Stimulated activated CD4-positive, alpha-beta T cell treated with anti-CD3 and anti-CD28 coated beads, Interleukin-4, amount 100 ng/mL, for 1 hour (primary cell): ENCODE data around the gene UMPS.

Source experiments
- DNase-seq: peaks from one replicate; pipeline ENCODE4 v3.0.0-alpha.2; 2020

Gene UMPS

DNA sequence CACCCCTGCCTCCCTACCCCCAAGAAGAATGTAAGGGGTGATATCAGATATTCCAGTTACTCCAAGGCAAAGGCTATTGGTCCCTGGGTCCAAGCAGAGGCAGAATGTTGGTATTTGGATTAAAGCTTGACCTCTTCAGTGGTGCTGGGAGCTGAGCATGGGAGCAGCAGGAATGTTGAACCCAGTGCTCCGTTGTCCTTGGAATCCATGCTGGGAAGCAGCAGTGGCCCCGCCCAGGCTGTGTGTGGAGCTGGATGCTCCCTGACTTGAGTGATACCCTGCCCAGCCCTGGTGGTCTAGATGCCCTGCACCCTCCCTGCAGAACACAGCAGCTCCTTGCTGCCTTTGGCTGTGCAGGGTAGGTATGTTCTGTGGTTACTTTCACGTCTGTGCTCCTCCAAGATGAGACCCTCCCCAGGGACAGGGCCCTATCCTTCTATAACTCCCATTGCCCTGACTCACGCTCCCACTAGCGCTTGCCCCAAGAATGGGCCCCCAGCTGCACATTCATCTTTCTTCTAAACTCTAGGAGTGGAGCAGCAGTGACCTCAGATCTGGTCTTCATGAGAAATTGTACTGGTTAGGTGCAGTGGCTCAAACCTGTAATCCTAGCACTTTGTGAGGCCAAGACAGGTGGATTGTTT lies 35.1 kb downstream of the UMPS start:
- no peak for DNase-seq

DNA sequence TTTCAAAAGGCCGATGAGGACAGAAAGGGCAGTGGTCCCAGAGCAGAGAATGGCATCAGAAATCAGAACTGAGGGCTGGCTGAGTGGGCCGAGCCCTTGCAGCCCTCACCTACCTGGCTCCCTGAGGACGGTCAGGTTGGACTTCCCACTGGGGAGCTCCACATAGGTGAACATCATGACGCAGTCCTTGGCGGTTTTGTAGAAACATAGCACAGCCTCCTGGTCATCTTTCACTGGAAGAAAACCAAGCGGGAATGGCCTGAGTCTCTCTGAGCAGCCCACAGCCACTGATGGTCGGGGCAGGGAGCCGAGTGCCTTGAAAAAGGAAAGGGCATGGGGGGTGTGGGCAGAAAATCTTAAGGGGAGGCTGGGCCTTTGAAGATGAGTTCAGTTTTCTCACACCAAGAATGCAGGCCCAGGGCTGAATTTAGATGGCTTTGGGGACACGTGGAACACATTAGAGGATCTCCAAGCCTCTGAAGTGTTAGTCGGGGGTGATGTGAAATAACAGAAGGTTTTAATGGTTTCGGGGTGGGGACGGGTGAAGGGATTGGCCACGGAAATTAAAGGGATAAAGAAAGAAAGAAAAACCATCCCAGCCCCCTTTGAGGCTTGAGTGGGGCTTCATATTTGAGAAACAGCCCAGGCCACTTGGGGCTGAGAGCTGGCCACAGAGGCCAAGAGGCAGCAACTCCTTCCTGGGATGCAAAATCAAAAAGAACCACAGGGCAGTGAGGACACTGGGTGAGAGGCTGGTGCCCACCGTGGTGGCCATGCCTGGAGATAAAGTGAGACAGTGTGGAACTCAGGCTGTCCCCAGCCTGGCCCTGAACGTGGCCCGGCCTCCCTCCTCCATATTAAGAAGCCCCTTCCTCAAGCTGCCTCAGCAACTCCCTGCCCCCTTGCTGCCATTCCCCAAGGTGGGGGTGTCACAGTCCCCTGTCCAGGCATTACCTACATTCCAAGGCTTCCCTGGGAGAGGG lies 36.2 kb downstream of the UMPS start:
- no peak for DNase-seq

DNA sequence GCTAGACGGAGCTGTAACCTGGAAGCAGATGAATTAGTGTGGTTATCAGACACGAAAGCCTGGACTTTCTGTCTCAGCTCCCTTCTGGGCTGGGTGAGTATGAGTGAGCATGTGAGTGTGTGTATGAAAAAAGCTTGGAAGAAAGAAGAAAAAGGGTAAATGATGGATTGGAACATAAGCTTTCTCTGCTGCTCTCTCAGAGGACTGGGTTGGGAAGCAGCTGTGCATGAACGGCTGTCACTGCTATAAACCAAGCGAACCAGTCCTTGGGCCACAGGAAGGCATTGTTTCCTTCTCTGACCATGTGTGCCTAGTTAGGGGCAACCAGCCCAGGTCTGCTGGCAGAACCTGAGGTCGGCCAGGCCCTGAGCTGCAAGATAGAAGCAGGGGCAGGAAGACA lies 37.0 kb downstream of the UMPS start:
- DNase-seq: no peak

DNA sequence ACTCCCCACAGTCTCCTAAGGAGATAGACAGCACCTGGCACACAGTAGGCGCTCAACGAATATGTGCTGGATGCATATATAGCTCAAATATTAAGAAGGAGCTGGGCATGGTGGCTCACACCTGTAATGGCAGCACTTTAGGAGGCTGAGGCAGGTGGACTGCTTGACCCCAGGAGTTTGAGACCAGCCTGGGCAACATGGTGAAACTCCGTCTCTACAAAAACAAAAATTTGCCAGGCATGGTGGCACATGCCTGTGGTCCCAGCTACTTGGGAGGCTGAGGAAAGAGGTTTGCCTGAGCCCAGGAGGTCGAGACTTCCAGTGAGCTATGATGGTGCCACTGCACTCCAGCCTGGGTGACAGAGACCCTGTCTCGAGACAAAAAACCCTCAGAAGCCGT lies 37.4 kb downstream of the UMPS start:
- DNase-seq: no peak

DNA sequence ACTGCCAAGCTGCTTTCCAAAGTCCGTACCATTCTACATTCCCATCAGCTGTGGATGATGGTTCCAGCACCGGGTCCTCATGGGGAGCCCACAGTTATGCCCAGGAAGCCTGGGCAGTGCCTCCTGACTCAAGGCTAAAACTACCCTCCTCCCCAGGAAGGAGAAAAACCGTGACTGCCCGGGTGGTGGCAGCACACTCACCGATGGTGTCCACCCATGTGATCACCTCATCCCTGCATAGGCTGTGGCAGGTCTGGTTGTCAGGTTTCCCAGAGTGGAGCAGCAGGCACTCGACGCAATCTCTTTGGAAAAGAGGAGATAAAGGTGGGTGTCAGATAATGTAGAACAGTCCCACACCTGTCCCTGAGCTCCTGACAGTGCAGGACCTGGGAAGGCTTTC lies 38.6 kb downstream of the UMPS start:
- no peak for DNase-seq

DNA sequence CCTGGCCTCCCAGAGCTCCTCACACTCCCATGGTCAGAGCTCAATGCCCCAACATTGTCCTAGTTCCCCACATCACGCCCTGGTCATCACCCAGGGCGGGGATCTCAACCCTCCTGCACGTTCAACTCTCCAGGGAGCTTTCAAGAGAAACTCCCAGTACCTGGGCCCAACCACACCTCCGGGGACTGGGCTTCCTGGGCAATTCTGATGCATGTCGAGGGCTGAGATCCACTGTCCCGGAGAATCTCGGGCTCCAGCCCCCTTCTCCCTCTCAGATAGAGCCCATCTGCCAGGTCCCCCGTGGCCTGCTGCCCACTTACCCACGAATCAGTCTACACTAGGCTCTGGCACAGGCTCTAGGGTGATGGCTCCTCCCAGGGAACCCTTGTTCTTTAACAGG lies 39.2 kb downstream of the UMPS start:
- no peak for DNase-seq

DNA sequence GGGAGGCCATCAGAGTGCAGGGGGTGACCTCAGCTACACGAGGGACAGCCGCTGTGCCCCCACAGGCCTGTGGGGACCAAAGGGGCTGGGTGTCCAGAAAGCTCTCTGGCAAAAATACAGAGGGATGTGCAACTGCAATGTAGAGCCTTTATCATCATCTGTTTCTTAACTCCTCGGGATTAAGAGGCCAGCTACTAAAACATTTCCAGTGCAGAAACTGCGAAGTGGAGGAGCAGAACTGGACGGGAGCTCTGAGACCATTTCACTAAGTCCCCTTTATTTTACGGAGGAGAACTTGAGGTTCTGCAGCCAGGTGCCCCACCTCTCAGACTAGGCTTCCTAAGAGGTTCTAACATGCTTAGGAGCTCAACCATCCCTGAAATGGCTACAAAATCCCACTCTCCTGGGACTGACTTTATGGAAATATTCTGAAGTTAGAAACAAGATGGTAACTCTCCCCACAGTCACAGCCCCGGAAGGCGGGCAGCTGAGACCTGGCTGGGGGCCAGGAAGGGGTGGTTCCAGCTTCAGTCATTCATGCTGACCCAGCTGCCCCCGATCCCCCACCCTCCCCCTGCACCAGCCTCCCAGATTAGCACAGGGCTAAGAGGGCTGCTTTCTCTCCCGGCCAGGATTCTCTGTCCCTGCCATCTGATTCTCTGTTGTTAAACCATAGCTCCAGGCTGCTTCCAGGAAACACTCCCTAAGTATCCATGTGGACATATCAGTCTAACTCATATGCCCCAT lies 40.3 kb downstream of the UMPS start:
- no peak for DNase-seq

DNA sequence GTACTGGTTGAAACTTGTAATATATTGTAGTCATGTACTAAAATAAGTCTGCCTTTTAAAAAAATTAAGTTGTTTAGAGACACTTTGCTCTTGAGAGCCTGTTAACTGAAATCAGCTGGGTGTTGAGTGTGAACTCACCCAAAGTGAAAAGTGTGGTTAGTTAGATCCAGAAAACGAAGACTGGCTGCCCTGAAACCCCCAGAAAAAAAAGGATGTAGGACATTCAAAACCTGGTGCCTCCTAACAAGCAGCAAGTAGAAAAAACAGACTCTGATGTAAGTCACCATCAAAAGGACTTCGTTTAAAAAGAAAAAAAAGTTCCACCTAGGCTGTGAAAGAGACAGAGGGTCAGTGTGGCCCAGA lies 40.8 kb downstream of the UMPS start:
- no peak for DNase-seq

DNA sequence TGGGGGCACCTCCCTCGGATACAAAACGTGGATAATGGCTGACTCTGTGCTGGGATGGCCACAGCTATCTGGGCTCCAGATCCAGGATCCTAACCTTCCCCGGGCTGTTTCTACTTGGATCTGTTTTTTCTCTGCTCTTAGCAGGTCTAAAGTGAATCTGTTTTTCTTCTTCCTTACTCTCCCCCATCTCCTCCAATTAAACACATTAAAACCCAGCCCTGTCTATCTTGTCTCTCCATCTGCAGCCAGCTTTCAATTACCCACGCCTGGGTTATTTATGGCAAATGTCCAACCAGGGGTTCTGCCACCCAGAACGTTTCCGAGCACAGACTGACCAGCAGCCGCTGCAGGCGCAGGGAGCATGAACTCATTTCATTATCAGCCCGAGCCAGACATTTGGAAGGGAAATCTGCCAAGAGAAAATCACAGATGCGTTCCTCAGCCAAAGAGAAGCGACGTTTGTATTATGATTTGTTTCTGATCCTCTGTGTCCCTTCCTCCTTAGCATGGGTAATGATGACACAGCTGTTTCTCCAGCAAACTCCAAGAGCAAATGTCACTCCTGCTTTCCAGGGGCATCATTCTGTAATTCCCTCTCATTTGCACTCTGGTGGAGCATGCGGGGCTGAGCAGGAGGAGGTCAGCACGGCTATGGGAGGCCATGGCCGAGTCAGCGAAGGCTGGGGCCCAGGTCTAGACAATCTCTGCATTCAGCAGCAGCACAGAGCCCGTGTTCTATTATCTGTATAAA lies 42.0 kb downstream of the UMPS start:
- no peak for DNase-seq

DNA sequence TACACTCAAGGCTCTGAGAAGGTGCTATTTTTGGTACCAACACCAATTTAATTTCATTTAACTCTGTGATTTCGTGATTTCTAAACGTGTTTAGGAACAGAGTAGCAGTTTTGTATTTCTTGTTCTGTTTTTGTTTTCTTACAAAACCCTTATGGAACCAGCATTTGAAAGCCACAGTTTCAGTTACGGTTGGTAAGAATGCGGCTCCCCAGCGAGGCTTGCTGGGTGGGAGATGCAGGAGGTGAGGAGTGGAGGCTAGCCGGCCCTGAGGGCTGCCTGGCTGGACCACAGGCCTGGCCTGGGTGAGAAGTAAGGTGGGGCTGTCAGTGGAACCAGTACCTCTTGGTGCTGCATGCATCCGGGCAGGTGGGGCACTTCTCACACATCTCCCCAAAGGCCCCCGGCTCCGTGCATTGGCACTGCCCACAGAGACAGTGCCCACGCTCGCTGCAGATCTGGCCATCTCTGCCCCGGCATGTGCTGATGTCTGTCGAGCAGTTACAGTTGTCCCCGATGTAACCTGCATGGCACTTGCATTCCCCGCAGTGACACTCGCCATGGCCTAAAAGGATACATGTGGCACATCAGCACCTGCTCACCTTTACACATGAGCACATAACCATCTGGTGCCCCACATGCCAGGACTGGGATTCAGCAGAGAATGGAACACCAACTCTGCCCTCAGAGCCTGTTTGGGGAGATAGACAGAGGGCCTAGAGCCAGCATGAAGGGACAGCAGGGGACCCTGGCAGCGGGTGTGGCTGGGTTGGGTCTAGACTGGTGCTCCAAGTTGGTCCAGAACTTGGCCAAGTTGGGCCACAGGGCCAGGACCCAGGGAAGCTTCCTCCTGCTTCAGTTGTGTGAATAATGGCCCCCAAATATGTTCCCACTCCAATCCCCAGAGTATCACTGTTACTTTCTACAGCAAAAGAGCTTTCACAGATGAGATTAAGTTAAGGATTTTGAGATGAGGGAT lies 43.4 kb downstream of the UMPS start:
- no peak for DNase-seq

DNA sequence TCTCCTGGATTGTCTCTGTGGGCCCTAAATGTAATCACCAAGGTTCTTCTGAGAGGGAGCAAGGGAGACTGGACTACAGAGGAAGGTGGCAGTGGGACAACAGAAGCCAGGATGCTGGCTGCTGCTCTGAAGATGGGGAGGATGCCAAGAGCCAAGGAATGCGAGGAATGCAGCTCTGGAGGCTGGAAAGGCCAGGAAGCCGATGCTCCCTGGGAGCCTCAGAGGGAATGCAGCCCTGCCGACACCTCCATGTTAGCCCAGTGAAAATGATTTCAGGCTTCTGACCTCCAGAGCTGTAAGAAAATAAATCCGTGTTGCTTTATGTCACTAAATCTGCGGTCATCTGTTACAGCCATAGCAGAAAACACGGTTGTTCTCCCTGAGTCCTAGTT lies 44.1 kb downstream of the UMPS start:
- DNase-seq: no peak

DNA sequence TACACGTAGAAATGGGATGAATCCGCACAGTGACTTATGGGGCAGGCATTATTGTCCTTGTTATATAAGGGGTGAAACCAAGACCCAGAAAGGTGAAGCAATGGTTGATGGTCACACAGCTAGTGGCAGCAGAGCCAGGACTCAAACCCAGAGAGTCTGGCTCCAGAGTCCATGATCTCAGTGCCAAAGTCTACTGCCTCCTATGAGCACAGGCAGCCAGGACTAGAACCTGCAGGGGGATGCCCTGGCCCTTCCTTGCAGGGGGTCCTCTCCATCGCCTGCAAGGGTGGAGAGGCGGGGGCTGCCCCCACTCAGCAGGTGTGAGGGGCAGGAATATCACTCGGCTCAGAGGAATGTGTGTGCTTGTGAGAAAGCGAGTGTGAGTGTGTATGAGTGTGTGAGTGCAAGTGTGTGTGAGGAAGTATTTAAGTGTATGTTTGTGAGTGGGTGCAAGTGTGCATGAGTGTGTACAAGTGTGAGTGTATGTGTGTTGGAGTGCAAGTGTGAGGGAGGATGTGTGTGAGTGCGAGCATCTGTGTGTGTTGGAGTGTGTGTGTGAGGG lies 44.7 kb downstream of the UMPS start:
- DNase-seq: no peak

DNA sequence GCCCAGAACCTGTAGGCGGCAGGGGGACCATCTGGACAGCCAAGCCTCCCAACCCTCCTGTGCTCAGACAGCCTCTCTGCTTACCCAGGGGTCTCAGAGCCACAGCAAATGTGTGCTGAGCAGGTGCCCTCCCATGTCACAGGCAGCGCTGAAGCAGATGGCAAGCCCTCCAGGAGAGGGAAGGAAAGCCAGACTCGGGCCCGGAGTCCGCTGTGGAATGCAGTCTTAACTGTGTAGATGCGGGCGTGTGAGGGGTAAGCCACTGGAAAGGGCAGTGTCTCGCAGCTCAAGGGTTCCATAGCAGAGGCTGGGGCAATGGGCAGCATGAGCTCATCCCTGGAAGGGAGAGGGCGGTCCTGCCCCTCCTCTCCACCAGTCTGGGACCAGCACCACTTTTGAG lies 45.6 kb downstream of the UMPS start:
- no peak for DNase-seq

DNA sequence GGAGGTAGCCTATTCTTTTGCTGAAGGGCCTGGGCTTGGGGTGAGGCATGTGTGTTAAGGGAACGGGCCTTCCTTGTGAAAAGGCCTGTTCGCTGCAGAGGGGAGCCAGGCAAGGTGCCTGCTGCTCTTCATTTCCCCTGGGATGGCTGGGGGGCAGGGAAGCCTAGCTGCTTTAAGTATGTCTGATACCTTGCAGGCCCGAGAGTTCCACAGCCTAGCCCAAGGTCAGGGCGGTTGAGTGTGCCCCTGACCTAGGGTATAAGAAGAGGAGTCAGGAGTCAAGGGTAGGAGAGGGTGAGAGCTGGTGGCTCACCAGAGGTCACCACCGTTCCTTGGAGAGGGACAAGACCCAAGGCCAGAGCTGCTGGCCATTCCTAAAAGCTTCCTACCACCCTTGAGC lies 46.6 kb downstream of the UMPS start:
- no peak for DNase-seq

DNA sequence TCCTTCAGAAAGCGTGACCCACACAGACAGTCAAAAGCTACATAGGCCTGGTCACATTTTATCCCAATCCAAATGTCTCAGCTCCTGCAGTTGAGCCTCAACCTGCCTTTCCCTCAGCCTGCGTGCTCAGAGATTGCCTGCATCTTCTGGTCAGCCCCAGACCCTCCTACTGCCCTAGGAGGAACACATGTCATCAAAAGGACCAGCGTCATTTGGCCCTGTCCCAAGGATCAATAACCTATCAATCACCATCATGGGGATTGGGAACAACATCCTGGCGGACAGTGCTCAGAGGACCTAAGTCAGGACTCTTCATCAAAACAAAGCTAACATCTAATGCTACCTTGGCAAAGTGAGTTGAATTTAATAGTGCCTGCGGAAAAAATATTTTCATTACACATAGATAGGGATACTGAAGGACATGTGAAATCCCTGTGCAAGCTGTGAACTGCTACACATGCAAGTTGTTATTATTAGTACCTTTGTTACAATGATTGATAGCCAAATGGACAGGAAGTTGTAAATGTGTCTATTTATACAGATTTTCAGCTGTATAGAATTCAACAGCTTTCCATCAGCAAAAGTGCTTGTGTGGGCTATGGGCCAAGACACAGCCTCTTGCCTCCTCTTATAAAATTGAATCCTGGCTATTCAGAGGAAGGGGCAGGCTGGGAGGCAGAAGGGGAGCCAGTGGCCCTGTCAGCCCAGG lies 47.7 kb downstream of the UMPS start:
- no peak for DNase-seq

DNA sequence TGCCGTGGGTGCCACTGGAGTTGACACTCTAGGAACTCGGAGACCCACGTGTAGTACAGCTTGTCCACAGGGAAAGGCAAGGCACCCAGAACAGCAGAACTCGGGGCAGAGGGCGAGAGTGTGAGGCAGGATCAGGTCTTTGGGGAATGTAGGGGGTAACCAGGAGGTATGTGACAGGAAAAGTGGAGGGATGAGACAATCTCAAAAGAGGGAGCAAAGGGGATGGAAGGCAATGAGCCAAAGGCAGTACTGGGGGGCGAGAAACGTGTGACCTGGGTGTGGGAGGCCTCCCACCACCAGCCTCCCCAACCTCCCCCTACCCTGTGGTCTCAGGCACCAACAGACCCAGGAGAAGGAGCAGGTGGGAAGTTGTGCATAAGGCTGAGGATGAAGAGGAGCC lies 48.9 kb downstream of the UMPS start:
- DNase-seq: no peak

DNA sequence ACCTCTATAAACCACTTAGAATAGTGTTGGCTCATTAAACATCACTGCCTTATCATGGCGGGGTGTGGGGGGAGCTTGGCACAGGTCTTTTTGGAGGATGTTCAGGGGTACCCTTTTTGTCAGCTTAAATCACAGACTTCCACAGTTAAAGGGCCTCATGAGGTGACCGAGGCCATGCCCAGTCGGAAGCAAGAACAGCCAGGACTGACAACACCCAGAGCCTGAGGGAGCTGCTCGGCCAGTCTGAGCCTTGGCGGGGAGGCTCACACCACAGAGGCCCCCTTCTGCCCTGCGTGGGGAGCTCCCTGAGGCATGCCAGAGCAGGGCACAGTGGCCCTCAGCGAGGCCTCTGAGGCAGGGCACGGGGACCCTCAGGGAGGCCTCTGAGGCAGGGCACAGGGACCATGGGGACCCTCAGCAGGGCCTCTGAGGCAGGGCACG lies 49.5 kb downstream of the UMPS start:
- DNase-seq: no peak

DNA sequence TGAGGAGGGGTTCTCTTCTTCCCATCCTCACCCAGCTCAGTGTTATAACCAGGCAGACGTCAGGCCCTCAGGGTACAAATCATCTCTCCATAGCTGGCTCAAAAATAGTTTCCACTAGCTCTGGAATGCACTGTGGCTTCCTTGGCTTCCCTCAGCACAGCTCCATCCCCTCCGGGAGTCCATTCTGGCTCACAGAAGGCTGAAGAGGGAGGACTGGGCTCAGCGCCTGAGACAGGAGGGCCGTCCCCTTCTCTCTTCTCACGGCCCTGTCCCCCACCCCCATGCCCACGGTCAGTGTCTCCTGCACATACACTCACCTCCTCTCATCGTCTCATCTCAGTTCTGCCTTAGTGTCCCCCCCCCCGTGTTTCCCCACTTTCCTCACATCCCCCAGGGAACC lies 50.1 kb downstream of the UMPS start:
- DNase-seq: no peak

DNA sequence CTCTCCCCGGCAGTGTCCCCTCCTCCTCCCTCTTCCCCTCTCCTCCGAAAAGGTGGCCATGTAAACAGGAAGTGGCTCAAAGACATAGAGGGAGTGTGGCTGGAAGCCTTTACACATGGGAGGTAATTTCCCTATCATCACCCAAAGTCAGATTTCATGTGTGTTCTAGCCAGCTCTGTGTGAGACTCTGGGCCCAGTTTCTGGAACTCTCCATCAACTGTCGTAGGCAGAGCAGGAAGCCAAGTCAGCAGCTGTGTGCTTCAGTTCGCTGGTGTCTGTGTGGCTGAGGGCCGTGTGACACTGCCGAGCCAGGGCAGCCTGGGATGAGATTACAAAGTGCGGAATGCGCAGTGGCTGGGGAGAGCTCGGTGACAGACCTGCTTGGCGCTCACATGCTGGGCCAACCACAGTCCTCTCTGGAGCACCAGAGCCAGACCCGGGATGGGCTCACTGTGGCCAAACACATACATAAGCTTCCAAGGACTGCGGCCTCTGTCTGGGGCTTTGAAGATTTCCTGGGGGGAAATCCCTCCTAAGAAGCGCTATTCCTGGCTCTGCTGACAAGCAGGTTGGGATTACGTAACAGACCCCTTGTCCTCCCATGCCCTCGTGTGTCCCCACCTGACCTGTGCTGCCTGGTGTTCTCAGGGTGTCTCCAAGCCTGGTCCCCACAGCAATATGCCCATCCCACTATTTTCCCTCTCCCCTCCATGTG lies 50.7 kb downstream of the UMPS start:
- DNase-seq: no peak
